ENCODE data around the gene MRPL14.
"Not testable (repeated sequence)": the region's sequence is repeated elsewhere in the genome, so short reads cannot be mapped to it uniquely, and the experiment has no call there.

MRPL14 gene

GRCh38 chr6:44091981-44092884, 35.0 kb downstream of the MRPL14 start:
- no peak for TF ChIP-seq ZNF274 (IDR thresholded peaks at IDR 0.05; ENCODE audit: low read depth, low read length)
- H3K4me3 ChIP-seq (ENCODE audit: low read length) = no peak overlapping the region

DNA sequence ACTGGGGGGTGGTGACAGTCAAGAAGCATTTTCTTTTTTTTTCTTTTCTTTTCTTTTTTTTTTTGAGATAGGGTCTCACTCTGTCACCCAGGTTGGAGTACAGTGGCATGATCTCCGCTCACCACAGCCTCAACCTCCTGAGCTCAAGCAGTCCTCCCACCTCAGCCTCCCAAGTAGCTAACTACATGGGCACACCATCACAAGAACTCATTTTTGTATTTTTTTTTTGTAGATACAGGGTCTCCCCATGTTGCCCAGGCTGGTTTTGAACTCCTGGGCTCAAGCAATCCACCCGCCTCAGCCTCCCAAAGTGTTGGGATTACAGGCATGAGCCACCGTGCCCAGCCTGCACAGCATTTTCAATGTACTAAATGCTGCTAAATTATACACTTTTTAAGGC, 35.9 kb downstream of the MRPL14 start:
- not testable (repeated sequence) for H3K4me3 ChIP-seq (ENCODE audit: low read length)

- H3K4me3 ChIP-seq (ENCODE audit: low read length) = no peak overlapping the region
- TF ChIP-seq ZNF274 (IDR thresholded peaks at IDR 0.05; ENCODE audit: low read depth, low read length) = no peak
These were observed 36.8 kb downstream of the MRPL14 start for GRCh38 chr6:44090465-44090864.

- no peak overlapping the region for H3K4me3 ChIP-seq (ENCODE audit: low read length)
- TF ChIP-seq ZNF274 (IDR thresholded peaks at IDR 0.05; ENCODE audit: low read depth, low read length) = no peak
These were observed 38.2 kb downstream of the MRPL14 start for GRCh38 chr6:44088827-44089590.

- TF ChIP-seq ZNF274 (IDR thresholded peaks at IDR 0.05; ENCODE audit: low read depth, low read length) = no peak
- no peak overlapping the region for H3K4me3 ChIP-seq (ENCODE audit: low read length)
These were observed 39.6 kb downstream of the MRPL14 start for GRCh38 chr6:44087623-44088022.

DNA sequence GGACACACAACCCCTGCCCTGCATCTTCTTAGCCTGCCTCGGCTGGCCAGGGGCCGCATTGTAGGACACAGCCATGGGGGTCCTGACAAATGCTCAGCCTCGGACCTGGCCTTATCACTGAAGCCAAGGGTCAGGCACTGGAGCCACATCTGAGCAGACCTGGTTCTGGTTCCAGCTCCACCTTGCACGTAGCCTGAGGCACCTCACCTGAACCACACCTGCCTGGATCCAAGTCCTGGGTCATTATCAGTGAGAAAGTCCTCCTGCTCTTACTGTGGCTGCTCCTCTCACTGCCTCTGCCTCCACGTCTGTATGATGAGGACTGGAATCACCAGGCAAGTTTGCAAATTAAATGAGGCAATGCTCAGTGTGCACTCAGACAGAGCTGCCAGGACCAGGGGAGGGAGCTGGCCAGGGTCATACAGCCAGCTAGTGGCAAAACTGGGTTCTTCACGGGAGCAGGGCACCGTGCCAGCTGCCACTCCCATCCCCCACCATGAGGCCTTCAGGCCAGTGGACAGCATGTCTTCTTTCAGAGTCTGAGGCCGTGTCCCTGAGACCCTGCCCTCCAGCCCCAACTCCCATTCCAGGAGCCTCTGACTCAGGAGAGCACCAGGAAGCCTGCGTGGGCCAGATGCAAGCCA, 40.2 kb downstream of the MRPL14 start:
- no peak for TF ChIP-seq ZNF274 (IDR thresholded peaks at IDR 0.05; ENCODE audit: low read depth, low read length)

DNA sequence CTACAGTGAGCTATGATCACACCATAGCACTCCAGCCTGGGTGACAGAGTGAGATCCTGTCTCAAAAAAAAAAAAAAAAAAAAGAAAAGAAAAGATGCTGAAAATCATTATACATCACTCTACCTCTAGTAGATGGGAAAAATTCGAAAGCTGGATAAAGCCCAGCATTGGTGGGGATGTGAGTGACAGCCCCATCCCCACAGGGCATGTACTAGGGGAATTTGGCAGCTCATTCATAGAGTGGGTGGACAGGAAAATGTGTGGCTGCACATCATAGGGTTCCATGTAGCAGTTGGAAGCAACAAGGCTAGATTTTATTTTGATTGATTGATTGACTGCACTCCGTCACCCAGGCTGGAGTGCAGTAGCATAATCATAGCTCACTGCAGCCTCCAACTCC, 42.0 kb downstream of the MRPL14 start:
- H3K4me3 ChIP-seq (ENCODE audit: low read length) = no peak overlapping the region
- no peak for TF ChIP-seq ZNF274 (IDR thresholded peaks at IDR 0.05; ENCODE audit: low read depth, low read length)

More for the DNA sequence above, 40.2 kb downstream of the MRPL14 start:
- no peak overlapping the region for H3K4me3 ChIP-seq (ENCODE audit: low read length)

DNA sequence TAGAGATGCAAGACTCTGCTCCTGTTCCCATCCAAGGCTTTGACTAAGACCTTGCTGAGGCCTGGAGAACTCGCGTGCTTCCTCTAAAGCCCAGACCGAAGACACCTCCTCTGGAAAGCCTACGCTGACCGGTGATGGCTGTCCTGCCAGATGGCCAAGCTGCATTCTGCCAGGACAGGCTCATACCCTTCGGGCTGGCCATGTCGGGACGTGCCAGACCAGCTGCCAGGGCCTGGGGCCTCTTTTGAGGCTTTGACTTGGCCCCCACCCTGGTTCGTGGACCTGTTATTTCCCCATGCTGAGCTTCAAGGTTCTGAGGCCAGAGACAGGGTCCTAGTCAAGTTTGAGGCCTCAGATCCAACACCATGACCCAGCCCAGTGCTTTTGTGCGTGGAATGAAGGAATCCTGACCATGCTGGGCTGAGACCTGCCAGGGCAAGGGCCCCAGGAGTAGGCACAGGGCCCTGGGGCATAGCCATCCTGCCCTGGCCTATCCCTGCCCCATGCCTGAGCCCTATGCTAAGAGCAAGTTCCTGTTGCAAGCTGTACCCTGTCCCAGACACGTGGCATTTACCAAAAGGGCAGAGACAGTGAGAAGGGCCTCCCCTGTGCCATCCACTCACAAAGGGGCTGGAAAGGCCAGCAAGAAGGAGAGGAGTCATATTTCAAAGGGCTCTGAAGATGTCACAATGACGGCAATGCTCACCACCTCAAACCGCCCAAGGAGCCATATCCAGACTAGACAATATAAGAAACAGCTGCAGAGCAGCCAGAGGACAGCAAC, 42.8 kb downstream of the MRPL14 start:
- no peak overlapping the region for H3K4me3 ChIP-seq (ENCODE audit: low read length)
- no peak for TF ChIP-seq ZNF274 (IDR thresholded peaks at IDR 0.05; ENCODE audit: low read depth, low read length)

DNA sequence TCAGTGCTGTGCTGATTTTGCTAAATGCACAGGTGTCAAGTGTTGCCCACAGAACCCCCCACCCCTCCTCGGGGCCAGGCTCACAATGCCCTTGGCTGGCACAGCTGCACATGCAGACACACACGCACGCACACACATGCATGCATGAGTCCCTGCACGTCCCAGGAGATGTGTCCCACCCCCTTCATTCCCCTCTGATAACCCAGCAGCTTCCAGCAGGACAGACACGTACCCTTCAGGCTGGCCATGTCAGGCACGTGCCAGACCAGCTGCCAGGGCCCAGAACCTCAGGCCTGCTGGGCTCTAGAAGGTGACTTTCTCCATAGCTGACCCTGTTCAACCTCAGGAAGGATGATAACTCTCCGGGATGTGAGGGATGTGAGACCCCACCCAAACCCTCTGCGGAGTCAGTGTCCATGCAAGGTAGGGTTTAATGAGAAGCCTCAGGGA, 44.4 kb downstream of the MRPL14 start:
- no peak for TF ChIP-seq ZNF274 (IDR thresholded peaks at IDR 0.05; ENCODE audit: low read depth, low read length)
- H3K4me3 ChIP-seq (ENCODE audit: low read length) = no peak overlapping the region

GRCh38 chr6:44081753-44082152, 45.5 kb downstream of the MRPL14 start:
- TF ChIP-seq ZNF274 (IDR thresholded peaks at IDR 0.05; ENCODE audit: low read depth, low read length) = no peak
- no peak overlapping the region for H3K4me3 ChIP-seq (ENCODE audit: low read length)

GRCh38 chr6:44080561-44081521, 46.4 kb downstream of the MRPL14 start:
- no peak for TF ChIP-seq ZNF274 (IDR thresholded peaks at IDR 0.05; ENCODE audit: low read depth, low read length)
- H3K4me3 ChIP-seq (ENCODE audit: low read length) = no peak overlapping the region

DNA sequence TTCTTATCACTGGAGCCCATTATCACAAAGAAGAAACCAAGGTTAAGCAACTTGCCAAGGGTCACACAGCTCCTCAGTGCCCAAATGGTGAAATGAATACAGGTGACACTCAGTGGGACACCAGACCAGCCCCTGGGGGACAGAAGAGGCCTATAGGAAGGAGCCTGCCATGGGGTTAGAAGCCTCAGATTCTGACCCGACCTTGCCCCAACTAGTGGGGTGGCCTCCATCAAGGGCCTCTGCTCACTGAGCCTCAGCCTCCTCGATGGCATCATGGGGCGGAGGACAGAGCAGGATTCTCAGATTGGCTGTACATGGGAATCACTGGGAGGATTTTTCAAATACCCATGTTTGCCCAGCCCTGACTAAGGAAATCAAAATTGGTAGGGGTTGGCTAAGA, 47.6 kb downstream of the MRPL14 start:
- H3K4me3 ChIP-seq (ENCODE audit: low read length) = no peak overlapping the region
- no peak for TF ChIP-seq ZNF274 (IDR thresholded peaks at IDR 0.05; ENCODE audit: low read depth, low read length)

All from GM08714 (cell line).